Fibroblast of lung (primary cell): ENCODE measurements around the gene TPP2.

Source experiments
- CTCF ChIP-seq, 2 donors: IDR thresholded peaks in 1 of 2; conservative IDR thresholded peaks in 1 of 2; 1 replicate in 1 of 2; 2 replicates in 1 of 2; pipeline ENCODE4 v1.5.1; 2011 to 2012; ENCODE audit warnings: low read length in 2 of 2, control low read depth in 1 of 2, inconsistent platforms in 1 of 2, low read depth in 1 of 2, mild to moderate bottlenecking in 1 of 2
- EZH2 ChIP-seq: IDR thresholded peaks from 2 replicates; pipeline ENCODE4 v1.5.1; 2012; ENCODE audit warnings: low read length, control low read depth, mild to moderate bottlenecking; ENCODE audit errors: missing control alignments

GRCh38 chr13:102657630-102658029, 60.8 kb downstream of the TPP2 start:
- peak in 1 of 2 donors; percentile 38 for TF ChIP-seq CTCF (conservative IDR thresholded peaks at IDR 0.05 in 1 of 2, IDR thresholded peaks at IDR 0.05 in 1 of 2; ENCODE audit: low read depth in 1 of 2, low read length in 2 of 2)
- no peak for TF ChIP-seq EZH2
